HG03066 (cell line): ENCODE measurements around the gene TTC7B.

ENCODE experiments used
- ATAC-seq: cut with Tn5 transposase; IDR thresholded peaks from one replicate; pipeline ENCODE4 v1.9.1; 2021; ENCODE audit warnings: low read depth; ENCODE audit not compliant: unreplicated experiment

Gene TTC7B

GRCh38 chr14:90658541-90658967 is 157.7 kb downstream of the TTC7B start:
- ATAC-seq: no peak

- no peak for ATAC-seq
These were observed 159.3 kb downstream of the TTC7B start for GRCh38 chr14:90656973-90657372.

- ATAC-seq: no peak
These were observed 160.4 kb downstream of the TTC7B start for GRCh38 chr14:90655829-90656228.

GRCh38 chr14:90654831-90655276 is 161.4 kb downstream of the TTC7B start:
- ATAC-seq: no peak

- no peak for ATAC-seq
These were observed 163.6 kb downstream of the TTC7B start for GRCh38 chr14:90652626-90653025.

GRCh38 chr14:90651976-90652560 is 164.2 kb downstream of the TTC7B start:
- ATAC-seq: no peak

GRCh38 chr14:90651271-90651804 is 164.9 kb downstream of the TTC7B start:
- no peak for ATAC-seq

GRCh38 chr14:90649557-90650135 is 166.6 kb downstream of the TTC7B start:
- ATAC-seq: no peak

- no peak for ATAC-seq
These were observed 167.1 kb downstream of the TTC7B start for GRCh38 chr14:90649083-90649482.

GRCh38 chr14:90648421-90648820 is 167.8 kb downstream of the TTC7B start:
- no peak for ATAC-seq

GRCh38 chr14:90647473-90648005 is 168.7 kb downstream of the TTC7B start:
- ATAC-seq: no peak

- ATAC-seq: no peak
These were observed 170.3 kb downstream of the TTC7B start for GRCh38 chr14:90645842-90646443.

GRCh38 chr14:90644882-90645281 is 171.3 kb downstream of the TTC7B start:
- no peak for ATAC-seq

- ATAC-seq: no peak
These were observed 172.1 kb downstream of the TTC7B start for GRCh38 chr14:90643982-90644670.

GRCh38 chr14:90642244-90642717 is 173.9 kb downstream of the TTC7B start:
- ATAC-seq: no peak

GRCh38 chr14:90641615-90642243 is 174.5 kb downstream of the TTC7B start:
- no peak for ATAC-seq

- ATAC-seq: no peak
These were observed 175.1 kb downstream of the TTC7B start for GRCh38 chr14:90641168-90641567.

GRCh38 chr14:90639641-90640040 is 176.6 kb downstream of the TTC7B start:
- ATAC-seq: no peak

- ATAC-seq: no peak
These were observed 183.4 kb downstream of the TTC7B start for GRCh38 chr14:90632871-90633270.

GRCh38 chr14:90632451-90632850 is 183.8 kb downstream of the TTC7B start:
- no peak for ATAC-seq
